Measurements from ENCODE around the gene RNF2.

Gene RNF2

DNA sequence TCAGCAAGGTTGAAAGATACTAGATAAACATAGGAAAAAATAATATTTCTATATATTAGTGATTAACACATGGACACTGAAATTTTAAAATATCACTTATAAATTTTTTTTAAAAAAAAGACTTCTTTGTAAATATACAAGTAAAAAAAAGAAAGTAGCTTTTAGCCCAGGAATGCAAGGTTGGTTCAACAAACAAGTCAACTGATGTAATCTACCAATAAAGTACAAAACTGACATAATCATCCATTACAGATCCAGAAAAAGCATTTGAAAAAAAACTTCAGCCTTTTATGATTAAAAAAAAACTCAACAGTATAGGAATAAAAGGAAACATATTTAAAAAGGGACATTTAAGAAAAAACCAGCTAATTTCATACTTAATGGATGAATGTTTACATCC is 63.0 kb downstream of the RNF2 start:
- no peaks in the 10 kb centered on the region for H3K79me1 ChIP-seq (replicated peaks; ENCODE audit: low read length, poor library complexity, severe bottlenecking)
- H2BK15ac ChIP-seq (ENCODE audit: low read depth, poor library complexity, severe bottlenecking) = no peak overlapping the region
- no peak overlapping the region for H3K27ac ChIP-seq (ENCODE audit: low read length, poor library complexity, severe bottlenecking)
- H3K36me3 ChIP-seq (ENCODE audit: control insufficient read depth in 1 of 2, insufficient read depth in 2 of 2, low read depth in 1 of 2, low read length in 2 of 2) = peaks cover 0 to 20% of the 10 kb centered on the region in 2 experiments
- H2AFZ ChIP-seq (ENCODE audit: low read depth, low read length) = no peak overlapping the region
- no peak overlapping the region for H3K4me2 ChIP-seq (ENCODE audit: low read length, poor library complexity, severe bottlenecking)
- H3K9me3 ChIP-seq (ENCODE audit: control insufficient read depth, low read length) = peaks cover 44% of the 10 kb centered on the region
- H3K27me3 ChIP-seq (ENCODE audit: control insufficient read depth in 1 of 2, insufficient read depth in 1 of 2, low read length in 2 of 2) = no peaks in the 10 kb centered on the region
- DNase-seq = peak; percentile 11
- H3K18ac ChIP-seq (ENCODE audit: low read depth in 1 of 2, low read length in 2 of 2) = no peak overlapping the region
- H2BK12ac ChIP-seq (ENCODE audit: low read length in 2 of 2) = no peak overlapping the region
- no peak overlapping the region for H3K4me3 ChIP-seq (ENCODE audit: insufficient read depth in 1 of 2, low read depth in 1 of 2, low read length in 2 of 2)
- H3K23ac ChIP-seq (ENCODE audit: low read length in 2 of 2) = no peak overlapping the region
- H3K4me1 ChIP-seq (ENCODE audit: control insufficient read depth, insufficient read depth, low read depth, low read length) = no peaks in the 10 kb centered on the region
- no peak overlapping the region for H2BK5ac ChIP-seq (ENCODE audit: low read depth, low read length, poor library complexity, severe bottlenecking)
- no peak overlapping the region for H3K14ac ChIP-seq (ENCODE audit: low read length in 2 of 2)
- no peak overlapping the region for H4K91ac ChIP-seq (ENCODE audit: low read length)
- H4K8ac ChIP-seq (ENCODE audit: low read length) = no peak overlapping the region
- H2BK120ac ChIP-seq (ENCODE audit: low read depth, low read length) = no peak overlapping the region
- H3K4ac ChIP-seq (ENCODE audit: low read depth in 1 of 2, low read length in 2 of 2) = no peak overlapping the region
- H3K9ac ChIP-seq (ENCODE audit: low read length) = no peak overlapping the region
- no peak overlapping the region for H2AK5ac ChIP-seq (ENCODE audit: low read length, severe bottlenecking)

DNA sequence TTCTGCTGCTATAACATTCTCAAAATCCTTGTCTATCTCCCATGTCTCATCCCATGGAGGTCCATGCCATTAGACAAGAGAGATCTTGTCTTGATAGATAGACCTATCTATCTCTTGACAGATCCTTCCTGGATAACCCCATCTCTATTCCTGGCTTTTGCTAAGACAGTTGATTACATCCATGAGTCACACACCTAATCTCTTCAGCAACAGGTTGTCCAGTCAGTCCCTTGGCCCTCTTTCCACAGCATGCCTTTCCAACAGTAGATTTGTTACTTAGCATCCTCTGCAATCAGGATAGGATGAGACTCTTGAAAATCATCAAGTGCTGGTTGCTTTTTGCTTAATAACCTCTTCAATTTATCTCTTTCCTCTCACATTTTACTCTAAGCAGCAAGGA is 64.8 kb downstream of the RNF2 start:
- H3K79me1 ChIP-seq (replicated peaks; ENCODE audit: low read length, poor library complexity, severe bottlenecking) = no peaks in the 10 kb centered on the region
- H2BK12ac ChIP-seq (ENCODE audit: low read length in 2 of 2) = no peak overlapping the region
- H2BK15ac ChIP-seq (ENCODE audit: low read depth, poor library complexity, severe bottlenecking) = no peak overlapping the region
- H3K4me1 ChIP-seq (ENCODE audit: control insufficient read depth, insufficient read depth, low read depth, low read length) = no peaks in the 10 kb centered on the region
- H3K27ac ChIP-seq (ENCODE audit: low read length, poor library complexity, severe bottlenecking) = no peak overlapping the region
- H4K8ac ChIP-seq (ENCODE audit: low read length) = no peak overlapping the region
- no peak overlapping the region for H3K4me2 ChIP-seq (ENCODE audit: low read length, poor library complexity, severe bottlenecking)
- no peak overlapping the region for H3K14ac ChIP-seq (ENCODE audit: low read length in 2 of 2)
- H4K91ac ChIP-seq (ENCODE audit: low read length) = no peak overlapping the region
- H3K4me3 ChIP-seq (ENCODE audit: insufficient read depth in 1 of 2, low read depth in 1 of 2, low read length in 2 of 2) = no peak overlapping the region
- peaks cover 39% of the 10 kb centered on the region for H3K9me3 ChIP-seq (ENCODE audit: control insufficient read depth, low read length)
- H2AK5ac ChIP-seq (ENCODE audit: low read length, severe bottlenecking) = no peak overlapping the region
- H3K27me3 ChIP-seq (ENCODE audit: control insufficient read depth in 1 of 2, insufficient read depth in 1 of 2, low read length in 2 of 2) = no peaks in the 10 kb centered on the region
- peaks cover 0 to 5% of the 10 kb centered on the region in 2 experiments for H3K36me3 ChIP-seq (ENCODE audit: control insufficient read depth in 1 of 2, insufficient read depth in 2 of 2, low read depth in 1 of 2, low read length in 2 of 2)
- H3K18ac ChIP-seq (ENCODE audit: low read depth in 1 of 2, low read length in 2 of 2) = no peak overlapping the region
- no peak overlapping the region for H2BK5ac ChIP-seq (ENCODE audit: low read depth, low read length, poor library complexity, severe bottlenecking)
- H3K4ac ChIP-seq (ENCODE audit: low read depth in 1 of 2, low read length in 2 of 2) = no peak overlapping the region
- no peak overlapping the region for H3K23ac ChIP-seq (ENCODE audit: low read length in 2 of 2)
- no peak for DNase-seq
- H3K9ac ChIP-seq (ENCODE audit: low read length) = no peak overlapping the region
- no peak overlapping the region for H2BK120ac ChIP-seq (ENCODE audit: low read depth, low read length)
- H2AFZ ChIP-seq (ENCODE audit: low read depth, low read length) = no peak overlapping the region

DNA sequence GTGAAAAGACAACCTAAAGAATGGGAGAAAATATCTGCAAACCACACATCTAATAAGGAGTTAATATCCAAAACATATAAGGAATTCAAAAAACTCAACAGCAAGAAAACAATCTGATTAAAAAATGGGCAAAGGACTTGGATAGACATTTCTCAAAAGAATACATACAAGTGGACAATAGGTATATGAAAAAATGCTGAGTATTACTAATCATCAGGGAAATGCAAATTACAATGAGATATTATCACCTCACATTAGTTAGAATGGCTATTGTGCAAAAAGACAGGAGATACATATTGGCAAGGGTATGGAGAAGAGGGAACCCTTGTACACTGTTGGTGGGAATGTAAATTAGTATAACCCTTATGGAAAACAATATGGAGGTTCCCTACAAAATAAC is 66.5 kb downstream of the RNF2 start:
- H3K27me3 ChIP-seq (ENCODE audit: control insufficient read depth in 1 of 2, insufficient read depth in 1 of 2, low read length in 2 of 2) = no peaks in the 10 kb centered on the region
- no peak for DNase-seq
- no peak overlapping the region for H3K23ac ChIP-seq (ENCODE audit: low read length in 2 of 2)
- H2BK120ac ChIP-seq (ENCODE audit: low read depth, low read length) = no peak overlapping the region
- no peak overlapping the region for H3K27ac ChIP-seq (ENCODE audit: low read length, poor library complexity, severe bottlenecking)
- H3K4me3 ChIP-seq (ENCODE audit: insufficient read depth in 1 of 2, low read depth in 1 of 2, low read length in 2 of 2) = no peak overlapping the region
- H3K18ac ChIP-seq (ENCODE audit: low read depth in 1 of 2, low read length in 2 of 2) = no peak overlapping the region
- H2BK5ac ChIP-seq (ENCODE audit: low read depth, low read length, poor library complexity, severe bottlenecking) = no peak overlapping the region
- no peak overlapping the region for H3K14ac ChIP-seq (ENCODE audit: low read length in 2 of 2)
- no peaks in the 10 kb centered on the region for H3K4me1 ChIP-seq (ENCODE audit: control insufficient read depth, insufficient read depth, low read depth, low read length)
- H3K4ac ChIP-seq (ENCODE audit: low read depth in 1 of 2, low read length in 2 of 2) = no peak overlapping the region
- H2BK15ac ChIP-seq (ENCODE audit: low read depth, poor library complexity, severe bottlenecking) = no peak overlapping the region
- no peak overlapping the region for H4K8ac ChIP-seq (ENCODE audit: low read length)
- H3K4me2 ChIP-seq (ENCODE audit: low read length, poor library complexity, severe bottlenecking) = no peak overlapping the region
- H3K9me3 ChIP-seq (ENCODE audit: control insufficient read depth, low read length) = peaks cover 28% of the 10 kb centered on the region
- no peak overlapping the region for H3K9ac ChIP-seq (ENCODE audit: low read length)
- no peak overlapping the region for H4K91ac ChIP-seq (ENCODE audit: low read length)
- no peak overlapping the region for H2AK5ac ChIP-seq (ENCODE audit: low read length, severe bottlenecking)
- H3K36me3 ChIP-seq (ENCODE audit: control insufficient read depth in 1 of 2, insufficient read depth in 2 of 2, low read depth in 1 of 2, low read length in 2 of 2) = no peaks in the 10 kb centered on the region
- no peak overlapping the region for H2BK12ac ChIP-seq (ENCODE audit: low read length in 2 of 2)
- no peak overlapping the region for H2AFZ ChIP-seq (ENCODE audit: low read depth, low read length)
- no peaks in the 10 kb centered on the region for H3K79me1 ChIP-seq (replicated peaks; ENCODE audit: low read length, poor library complexity, severe bottlenecking)

DNA sequence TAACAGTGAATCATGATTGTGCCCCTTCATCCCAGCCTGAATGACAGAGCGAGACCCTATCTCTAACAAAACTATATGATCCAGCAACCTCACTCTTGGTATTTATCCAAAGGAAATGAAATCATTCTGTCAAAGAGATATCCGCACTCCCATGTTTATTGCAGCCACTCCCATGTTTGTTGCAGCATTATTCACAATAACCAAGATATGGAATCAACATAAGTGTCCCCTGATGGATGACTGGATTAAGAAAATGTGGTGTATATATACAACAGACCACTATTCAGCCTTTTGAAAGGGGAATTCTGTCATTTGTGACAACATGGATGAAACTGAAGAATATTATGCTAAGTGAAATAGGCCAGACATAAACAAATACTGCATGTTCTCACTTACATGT is 67.0 kb downstream of the RNF2 start:
- Histone ChIP-seq H3K23ac (ENCODE audit: low read length in 2 of 2) (no peak overlapping the region), H2BK5ac (ENCODE audit: low read depth, low read length, poor library complexity, severe bottlenecking) (no peak overlapping the region), H4K91ac (ENCODE audit: low read length) (no peak overlapping the region), H3K79me1 (replicated peaks; ENCODE audit: low read length, poor library complexity, severe bottlenecking) (no peaks in the 10 kb centered on the region), H3K9ac (ENCODE audit: low read length) (no peak overlapping the region), H3K4me3 (ENCODE audit: insufficient read depth in 1 of 2, low read depth in 1 of 2, low read length in 2 of 2) (no peak overlapping the region), H2BK12ac (ENCODE audit: low read length in 2 of 2) (no peak overlapping the region), H4K8ac (ENCODE audit: low read length) (no peak overlapping the region), H3K36me3 (ENCODE audit: control insufficient read depth in 1 of 2, insufficient read depth in 2 of 2, low read depth in 1 of 2, low read length in 2 of 2) (peaks cover 0 to 1% of the 10 kb centered on the region in 2 experiments), H2AK5ac (ENCODE audit: low read length, severe bottlenecking) (no peak overlapping the region), H2BK15ac (ENCODE audit: low read depth, poor library complexity, severe bottlenecking) (no peak overlapping the region), H3K4me1 (ENCODE audit: control insufficient read depth, insufficient read depth, low read depth, low read length) (no peaks in the 10 kb centered on the region), H3K27ac (ENCODE audit: low read length, poor library complexity, severe bottlenecking) (no peak overlapping the region), H3K4ac (ENCODE audit: low read depth in 1 of 2, low read length in 2 of 2) (no peak overlapping the region), H2AFZ (ENCODE audit: low read depth, low read length) (no peak overlapping the region), H3K18ac (ENCODE audit: low read depth in 1 of 2, low read length in 2 of 2) (no peak overlapping the region), H2BK120ac (ENCODE audit: low read depth, low read length) (no peak overlapping the region), H3K4me2 (ENCODE audit: low read length, poor library complexity, severe bottlenecking) (no peak overlapping the region), H3K9me3 (ENCODE audit: control insufficient read depth, low read length) (peaks cover 25% of the 10 kb centered on the region), H3K14ac (ENCODE audit: low read length in 2 of 2) (no peak overlapping the region), H3K27me3 (ENCODE audit: control insufficient read depth in 1 of 2, insufficient read depth in 1 of 2, low read length in 2 of 2) (no peaks in the 10 kb centered on the region)
- peak; percentile 3 for DNase-seq
- 64% methylated on average over 2 of the region's 2 CpGs for WGBS

Measured in mesenchymal stem cell (in vitro differentiated cells and primary cell).